HG03457 (cell line): ENCODE data around the gene COL20A1.
"Not testable (repeated sequence)": the region's sequence is repeated elsewhere in the genome, so short reads cannot be mapped to it uniquely, and the experiment has no call there.

Source experiments
- ATAC-seq: cut with Tn5 transposase; IDR thresholded peaks from one replicate; pipeline ENCODE4 v1.9.1; 2021; ENCODE audit warnings: moderate number of reproducible peaks; ENCODE audit not compliant: unreplicated experiment

The COL20A1 gene

DNA sequence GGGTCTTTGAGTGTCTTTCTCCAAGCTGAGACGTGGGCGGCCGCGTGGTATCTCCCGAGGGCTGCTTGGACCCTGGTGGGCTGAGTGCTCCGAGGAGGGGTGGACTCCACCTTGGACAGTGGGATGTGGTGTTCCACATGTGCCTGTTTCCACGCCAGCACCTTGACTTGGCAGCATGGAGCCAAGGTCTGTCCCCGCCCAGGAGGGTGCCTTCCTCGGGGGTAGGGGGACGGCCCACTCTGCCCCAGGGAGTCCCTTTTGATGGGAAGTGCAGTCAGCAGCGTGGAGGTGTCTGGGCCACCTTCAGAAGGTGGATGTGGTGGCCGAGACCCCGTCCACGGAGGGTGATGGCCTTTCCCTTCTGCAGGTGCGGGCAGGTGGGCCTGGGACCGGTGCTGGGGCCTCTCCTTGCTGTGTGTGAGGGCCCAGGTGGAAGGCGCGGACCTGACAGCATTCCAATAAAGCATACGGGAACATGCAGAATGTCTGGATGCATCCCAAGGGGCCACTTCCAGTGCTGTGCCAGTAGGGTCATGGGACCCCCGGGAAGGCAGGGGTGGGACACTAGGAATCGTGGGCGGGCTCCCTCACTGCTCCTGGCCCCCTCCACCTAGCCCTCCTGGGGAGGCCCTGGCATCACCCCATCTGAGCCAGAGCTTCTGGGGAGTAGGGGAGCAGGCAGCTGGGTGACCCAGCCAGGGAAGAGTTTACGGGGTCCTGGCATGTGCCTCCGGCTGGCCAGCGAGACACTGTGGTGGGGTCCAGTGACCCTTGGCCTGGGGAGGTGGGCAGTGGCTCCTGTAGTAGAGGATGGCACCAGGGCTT, 3.5 kb upstream of the COL20A1 start:
- no peak for ATAC-seq

DNA sequence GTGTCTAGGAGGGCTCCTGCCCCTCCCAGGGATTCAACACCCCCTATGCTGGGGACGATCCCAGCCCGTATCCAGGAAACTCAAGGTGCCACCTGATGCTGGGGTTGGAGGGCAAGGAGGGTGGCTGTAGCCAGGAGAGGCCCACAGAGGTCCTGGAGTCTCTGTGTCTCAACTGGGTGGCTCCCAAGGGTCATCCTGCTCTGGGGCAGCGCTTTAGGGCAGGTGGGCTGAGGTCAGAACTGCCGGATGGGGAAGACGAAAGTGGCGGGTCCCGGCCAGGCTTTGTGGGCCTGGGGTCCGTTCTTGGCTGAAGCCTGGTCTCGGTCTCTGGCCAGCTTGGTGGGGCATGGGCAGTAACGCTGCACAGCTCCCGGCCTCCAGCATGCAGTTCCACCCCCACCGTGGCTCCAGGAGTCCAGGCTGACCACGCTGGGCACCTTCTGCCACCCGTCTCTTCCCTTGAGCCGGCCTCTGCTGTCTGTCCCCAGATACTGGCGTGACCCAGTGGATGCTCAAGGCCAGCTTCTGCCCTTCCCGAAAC, 2.8 kb upstream of the COL20A1 start:
- no peak for ATAC-seq

DNA sequence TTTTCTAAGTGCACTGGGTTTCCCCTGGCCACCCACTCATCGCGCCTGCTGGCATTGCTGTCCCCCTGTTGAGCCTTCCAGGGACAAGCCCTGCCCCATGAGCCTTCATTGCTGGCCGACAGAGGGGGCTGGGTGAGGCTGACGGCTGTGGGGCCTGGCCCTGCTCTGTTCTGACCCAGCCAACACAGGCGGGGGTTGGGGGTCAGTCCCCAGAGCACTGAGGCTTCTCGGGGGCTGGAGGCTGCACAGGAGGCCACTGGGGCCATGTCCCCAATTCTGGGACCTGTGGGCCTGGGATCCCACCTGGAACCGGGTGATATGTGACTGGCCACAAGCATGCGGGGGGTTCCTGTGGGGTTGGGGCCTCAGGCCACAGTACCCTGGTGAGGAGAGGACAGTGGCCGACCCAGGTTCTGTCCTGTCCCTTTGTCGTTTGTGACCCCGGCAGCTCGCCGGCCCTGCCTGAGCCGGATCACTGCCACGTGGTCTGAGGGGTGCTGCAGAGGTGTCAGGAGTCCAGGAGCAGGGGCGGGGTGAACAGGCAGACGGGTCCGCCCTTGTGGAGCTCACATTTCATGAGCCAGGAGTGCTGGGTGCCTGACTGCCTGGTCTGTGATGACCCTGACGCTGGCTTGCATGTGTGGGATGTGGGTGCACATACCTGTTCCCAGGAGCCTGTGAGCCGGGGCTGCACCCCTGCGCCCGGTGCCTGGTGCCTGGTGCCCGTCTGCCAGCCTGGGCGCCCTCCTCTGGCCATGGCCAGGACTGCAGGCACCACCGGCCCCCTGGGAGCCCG, 2.1 kb upstream of the COL20A1 start:
- no peak for ATAC-seq

DNA sequence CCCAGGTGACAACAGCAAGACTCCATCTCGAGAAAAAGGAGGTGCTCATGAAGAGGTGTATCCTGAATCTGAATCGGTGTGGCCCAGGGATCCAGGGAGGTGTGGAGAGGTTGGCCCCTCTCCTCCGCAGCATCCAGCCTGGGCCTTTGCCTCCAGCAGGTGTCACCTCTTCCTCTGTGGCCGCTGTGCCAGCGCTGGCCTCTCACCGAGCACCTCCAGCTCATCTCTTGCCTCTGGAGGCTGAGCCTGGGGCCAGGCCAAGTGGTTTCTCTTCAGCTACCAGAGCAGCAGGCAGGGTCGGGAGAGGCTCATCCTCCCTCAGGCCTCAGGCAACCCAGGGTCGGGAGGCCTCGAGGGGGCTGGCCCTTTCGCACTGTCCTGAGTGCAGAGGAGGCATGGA, 1.2 kb upstream of the COL20A1 start:
- ATAC-seq = no peak

DNA sequence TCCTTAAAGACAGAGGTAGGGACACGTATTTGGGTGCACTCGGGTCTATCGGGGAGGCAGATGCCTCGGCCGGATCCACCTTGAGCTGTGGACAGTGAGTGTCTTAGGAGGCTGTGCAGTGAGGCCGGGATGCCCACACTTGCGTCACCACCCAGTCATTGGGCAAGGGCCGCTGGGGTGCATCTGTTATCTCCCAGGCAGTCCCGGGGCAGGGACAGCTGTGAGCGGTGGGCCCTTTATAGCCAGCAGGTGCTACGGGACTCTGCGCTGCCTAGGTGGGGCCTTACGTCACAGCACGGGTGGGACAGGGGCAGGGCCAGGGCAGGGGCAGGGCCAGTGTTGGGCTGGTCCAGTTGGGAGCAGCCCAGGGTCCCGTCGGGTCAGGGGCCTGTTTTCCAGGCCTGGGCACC, 689 bp upstream of the COL20A1 start:
- ATAC-seq = no peak

DNA sequence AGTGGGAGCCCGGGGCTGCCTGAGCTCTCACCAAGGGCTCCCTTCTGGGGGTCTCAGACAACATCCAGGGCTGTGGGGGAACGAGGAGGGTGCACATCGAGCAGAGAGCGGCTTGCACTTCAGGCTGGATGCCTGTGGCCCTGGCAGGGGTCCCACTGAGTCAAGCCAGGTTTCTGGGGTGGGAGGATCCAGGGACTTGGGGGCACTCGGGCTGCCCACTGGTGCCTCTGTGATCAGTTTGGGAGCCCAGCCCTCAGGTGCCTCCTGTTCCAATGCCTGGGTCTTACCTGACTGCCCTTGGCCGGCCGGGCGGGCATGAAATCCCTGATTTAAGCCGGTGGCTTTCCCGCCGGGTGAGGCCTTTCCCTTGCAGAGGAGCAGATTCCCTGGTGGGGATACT, 470 bp downstream of the COL20A1 start:
- ATAC-seq = no peak

DNA sequence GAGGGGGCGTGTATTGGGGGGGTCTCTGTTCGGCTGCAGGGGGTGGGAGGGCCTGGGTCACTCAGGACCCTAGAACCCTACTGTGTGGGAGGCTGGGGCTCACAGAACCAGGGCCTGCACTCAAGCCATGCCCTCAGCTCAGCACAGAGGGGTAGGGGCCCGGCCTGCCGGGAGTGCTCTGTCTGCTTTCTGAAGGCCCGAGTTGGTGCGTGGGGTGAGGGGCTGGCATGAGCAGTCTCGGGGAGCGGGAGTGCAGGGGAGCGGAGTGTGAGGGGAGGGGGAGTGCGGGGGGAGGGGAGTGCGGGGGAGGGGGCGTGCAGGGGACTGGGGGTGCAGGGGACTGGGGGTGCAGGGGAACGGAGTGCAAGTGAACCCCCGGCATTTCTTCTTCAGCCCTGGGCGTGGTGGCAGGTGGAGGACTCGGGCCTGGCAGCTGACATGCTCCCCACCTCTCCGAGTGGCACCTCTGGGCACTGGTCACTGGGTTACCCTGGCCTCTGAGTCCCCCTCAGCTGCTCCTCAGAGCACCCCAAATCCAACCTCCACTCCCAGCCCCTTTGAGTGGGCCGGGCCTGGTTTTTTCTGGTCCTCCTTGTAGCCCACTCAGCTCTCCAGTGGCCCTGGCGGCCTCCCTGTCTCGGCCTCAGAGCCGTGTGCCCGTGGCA, 1.0 kb downstream of the COL20A1 start:
- no peak for ATAC-seq

DNA sequence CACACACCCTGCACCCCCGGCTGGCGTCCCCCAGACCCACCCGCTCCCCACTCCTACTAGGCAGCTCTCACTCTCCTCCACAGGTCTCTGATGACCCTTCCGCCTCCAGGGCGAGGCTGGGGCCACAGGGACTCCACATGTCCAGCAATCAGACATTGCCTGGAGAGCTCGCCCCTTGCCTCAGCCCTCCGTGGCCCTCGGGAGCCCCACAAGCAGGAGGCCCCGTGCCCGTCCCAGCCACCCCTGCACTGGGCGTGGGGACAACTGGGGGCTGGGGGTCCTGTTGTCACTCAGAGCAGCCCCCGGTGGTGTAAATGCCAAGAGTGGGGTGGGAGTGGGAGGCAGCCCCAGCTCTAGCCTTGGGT, 1.5 kb downstream of the COL20A1 start:
- ATAC-seq = no peak

DNA sequence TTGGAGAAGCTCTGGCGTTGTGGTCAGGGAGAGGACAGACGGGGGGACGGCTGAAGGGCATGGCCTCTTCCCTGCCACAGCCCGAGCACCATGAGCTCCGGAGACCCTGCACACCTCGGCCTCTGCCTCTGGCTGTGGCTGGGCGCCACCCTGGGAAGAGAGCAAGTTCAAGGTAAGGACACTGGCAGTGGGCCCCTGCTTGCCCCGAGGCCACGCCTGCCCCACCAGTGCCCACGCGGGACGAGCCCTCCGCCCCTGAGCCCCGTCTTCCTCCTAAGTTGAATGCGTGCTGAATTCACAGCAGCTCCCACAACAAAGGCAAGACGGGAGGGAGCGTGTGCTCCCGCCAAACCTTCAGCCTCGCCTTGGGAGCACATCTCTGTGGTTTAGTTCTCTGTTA, 2.0 kb downstream of the COL20A1 start:
- no peak for ATAC-seq

DNA sequence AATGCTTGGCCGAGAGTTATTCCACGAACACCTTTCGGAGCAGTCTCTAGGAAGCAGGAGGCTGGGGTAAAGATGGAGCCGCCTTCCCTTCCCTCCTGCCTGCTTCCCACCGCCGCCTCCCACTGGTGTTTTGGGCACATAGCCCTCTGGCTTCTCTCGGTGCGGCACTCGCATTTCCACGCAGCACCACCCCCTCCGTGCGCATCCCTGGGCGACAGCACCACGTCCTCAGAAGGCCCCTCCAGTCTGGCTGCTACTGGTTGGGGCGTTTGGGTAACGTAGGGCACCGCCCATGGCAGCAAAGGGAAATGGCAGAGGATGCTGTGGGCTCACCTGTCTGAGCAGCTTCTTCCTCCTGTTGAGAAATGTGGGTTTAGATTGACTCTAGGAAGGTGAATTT, 2.4 kb downstream of the COL20A1 start:
- ATAC-seq = no peak

DNA sequence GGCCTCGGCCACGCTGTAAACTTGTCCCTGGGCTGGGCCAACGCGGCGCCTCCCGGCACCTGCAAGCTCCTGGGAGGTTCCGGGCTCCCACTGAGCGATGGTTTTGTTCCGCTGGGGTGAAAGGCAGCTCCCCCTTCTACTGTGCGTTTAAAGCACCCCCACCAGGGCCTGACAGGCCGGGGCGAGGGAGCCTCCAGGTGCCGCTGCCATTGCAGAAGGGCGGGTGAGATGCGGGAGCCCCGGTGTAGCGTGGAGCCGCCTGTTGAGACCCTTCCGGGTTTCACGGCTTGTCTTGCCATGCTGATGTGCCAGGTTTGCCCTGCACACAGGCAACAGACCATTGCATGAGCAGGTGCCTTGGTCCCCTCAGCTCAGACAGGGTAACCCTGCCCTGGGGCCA, 2.9 kb downstream of the COL20A1 start:
- no peak for ATAC-seq

DNA sequence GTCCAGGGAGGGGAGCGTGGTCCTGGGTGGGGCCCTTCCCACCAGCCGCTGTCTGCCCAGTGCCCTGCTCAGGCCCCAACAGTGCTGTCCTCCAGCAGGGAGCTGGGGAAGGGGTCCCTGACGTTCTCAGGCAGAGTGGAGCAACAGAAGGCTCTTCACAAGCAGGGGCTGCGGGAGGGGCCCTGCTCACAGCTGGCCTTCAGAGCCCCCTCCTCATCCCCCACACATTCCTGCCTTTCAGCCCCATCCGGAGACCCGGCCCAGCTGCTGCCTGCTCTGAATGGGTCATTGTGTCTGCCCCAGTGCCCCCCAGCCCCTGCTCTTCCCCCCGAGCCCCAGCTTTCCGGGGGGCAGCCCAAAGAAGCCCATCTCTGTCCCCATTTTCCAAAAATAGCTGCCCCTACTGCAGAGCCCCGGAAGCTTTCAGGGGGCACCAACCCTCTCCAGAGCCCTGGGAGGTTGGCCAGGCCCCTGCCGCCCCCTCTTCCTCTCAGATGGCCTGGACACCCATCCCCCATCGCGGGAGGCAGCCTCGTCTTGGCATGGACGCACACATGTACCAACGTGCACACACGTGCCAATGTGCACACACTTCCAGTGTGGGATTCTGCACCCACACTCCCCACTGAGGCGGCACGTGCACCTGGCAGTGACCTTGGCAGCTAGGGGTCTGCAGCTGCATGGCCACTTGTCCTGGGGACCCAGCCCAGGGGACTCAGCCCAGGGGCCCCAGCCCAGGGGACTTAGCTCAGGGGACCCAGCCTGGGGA, 3.7 kb downstream of the COL20A1 start:
- no peak for ATAC-seq

DNA sequence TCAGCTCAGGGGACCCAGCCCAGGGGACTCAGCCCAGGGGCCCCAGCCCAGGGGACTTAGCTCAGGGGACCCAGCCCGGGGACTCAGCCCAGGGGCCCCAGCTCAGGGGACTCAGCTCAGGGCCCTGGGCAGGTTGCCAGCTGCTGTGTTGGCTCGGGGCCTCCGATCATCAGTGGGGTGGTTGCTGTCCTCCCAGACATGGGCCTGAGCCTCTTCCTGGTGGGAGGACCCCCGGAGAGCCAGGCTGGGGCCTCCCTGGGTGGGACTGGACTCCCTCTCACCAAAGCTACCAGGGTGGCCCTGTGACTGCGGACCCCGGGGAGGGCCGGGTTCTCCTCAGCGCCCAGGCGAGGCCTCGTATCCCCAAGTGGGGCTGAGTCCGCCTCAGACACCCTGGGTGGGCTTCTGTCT, 4.4 kb downstream of the COL20A1 start:
- ATAC-seq = no peak

DNA sequence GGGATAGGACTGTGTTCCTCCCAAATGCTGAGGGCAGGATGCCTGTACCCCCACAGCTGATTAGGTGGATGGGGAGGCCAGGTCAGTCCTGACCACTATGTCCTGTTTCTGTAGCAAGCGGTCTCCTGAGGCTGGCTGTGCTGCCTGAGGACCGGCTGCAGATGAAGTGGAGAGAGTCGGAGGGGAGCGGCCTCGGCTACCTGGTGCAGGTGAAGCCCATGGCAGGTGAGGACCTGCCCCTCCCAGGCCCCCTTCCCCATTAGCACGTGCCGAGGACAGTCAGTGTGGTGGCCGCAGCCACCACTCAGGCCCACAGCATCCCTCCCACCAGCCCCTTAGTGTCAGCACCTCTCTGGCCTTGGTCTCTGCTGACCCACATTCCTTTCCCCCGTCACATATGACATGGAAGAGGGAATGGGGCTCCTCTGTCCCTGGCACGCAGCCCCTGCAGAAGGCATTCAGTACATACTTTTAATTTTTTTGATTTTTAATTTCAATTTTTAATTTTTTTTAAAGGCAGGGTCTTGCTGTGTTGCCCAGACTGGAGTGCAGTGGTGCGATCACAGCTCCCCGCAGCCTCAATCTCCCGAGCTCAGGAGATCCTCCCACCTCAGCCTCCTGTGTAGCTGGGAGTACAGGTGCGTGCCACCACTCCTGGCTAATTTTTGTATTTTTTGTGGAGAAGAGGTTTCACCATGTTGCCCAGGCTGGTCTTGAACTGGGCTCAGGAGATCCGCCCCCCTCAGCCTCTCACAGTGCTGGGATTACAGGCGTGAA, 5.0 kb downstream of the COL20A1 start:
- no peak for ATAC-seq

DNA sequence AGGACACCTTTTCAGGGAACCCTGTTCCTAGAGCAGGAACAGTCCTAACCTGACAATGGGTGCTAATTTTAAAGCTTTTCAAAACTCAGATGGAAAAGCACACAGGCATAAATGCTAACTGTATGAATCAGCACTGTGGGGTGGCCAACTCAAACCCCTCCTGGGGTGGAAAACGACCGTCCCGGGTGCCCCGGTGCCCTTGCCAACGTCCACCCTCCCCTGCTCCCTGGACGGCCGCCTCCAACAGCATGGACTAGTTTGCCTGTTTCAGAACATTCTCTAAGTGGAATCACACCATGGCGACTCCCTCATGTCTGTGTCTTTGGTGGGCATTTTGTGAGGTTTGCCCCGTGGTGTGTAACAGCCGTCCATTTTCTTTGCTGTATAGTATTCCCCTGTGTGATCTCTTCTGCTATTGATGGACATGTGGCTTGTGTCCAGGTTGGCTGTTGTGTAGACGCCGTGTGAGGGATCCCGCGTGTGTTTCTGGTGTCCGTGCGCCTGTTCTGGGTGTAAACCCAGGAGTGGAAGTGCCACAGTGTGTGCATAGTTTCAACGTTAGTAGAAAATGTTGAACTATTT, 5.8 kb downstream of the COL20A1 start:
- no peak for ATAC-seq

DNA sequence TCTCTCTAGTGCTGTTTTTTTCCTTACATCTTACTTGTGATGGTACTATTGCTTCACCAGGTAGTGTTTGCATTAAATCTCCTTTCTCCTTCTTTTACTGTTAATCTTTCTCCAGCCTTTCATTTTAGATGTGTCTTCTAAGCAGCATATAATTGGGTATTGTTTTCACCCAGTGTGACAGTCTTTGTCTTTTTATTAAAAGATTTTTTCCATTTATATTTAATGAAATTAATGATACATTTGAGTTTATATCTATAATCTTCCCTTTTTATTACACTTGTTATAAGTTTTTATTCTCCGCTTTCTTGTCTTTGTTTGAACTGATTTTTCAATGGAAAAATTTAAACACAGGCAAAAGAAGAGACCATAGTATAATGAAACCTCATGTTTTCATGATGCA, 8.7 kb downstream of the COL20A1 start:
- no peak for ATAC-seq

DNA sequence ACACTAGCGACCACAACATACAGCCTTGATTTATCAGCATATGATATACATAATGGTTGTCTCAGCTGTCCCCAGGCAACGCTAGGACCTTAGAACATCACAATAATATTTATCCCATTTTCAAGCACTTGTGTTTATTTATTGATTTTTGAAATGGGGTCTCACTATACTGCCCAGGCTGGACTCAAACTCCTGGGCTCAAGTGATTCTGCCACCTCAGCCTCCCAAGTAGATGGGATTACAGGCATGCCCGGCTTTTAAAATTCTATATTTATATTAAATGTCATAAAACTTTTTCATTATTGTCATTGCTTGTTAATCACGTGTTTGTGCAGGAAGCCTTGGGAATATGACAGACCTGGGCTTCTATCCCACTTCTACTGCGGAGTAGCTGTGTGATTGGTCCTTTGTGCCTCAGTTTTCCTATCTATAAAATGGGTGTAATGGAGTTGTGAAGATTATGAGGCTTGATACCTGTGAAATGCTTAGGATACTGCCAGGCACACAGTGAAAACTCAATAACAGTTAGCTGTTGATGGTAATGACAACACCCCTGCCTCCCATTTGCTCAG, 10.2 kb downstream of the COL20A1 start:
- no peak for ATAC-seq

DNA sequence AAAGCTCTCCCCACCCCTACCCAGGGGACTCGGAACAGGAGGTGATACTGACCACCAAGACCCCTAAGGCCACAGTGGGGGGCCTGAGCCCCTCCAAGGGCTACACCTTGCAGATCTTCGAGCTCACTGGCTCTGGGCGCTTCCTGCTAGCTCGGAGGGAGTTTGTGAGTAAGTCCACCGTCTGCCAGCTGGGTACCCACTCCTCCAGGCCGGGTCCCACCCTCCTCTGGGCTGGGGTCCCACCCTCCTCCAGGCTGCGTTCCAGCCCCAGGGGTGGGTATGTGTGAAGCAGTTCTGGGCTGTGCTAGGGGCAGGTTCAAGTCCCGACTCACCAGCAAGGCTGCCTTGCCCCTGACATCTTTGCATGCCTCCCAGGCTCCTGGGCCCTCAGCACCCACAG, 12.4 kb downstream of the COL20A1 start:
- ATAC-seq = no peak

DNA sequence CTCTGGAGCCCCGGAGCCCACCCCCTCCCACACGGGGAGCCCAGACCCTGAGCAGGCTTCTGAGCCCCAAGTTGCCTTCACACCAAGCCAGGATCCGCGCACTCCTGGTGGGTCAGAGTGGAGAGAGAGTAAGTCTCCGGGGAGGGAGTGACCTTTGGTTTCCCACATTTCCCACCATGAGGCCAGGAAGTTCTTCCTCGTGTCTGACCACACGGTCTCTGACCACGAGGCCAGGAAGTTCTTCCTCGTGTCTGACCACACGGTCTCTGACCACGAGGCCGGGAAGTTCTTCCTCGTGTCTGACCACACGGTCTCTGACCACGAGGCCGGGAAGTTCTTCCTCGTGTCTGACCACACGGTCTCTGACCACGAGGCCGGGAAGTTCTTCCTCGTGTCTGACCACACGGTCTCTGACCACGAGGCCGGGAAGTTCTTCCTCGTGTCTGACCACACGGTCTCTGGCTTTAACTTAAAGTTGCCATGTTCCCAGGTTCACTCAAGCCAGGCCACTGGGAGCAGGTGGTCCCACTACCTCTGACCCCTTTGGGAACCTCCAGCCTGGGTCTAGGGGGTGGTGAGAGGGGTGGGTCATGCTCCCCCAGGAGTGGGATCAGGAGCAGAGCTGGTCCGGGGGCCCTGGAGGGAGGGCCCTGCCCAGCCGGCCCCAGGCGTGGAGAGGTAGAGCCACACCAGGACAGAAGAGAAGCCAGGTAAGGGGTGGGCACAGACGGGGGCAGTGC, 13.1 kb downstream of the COL20A1 start:
- ATAC-seq = not testable (repeated sequence)
